ENCODE measurements around the gene TXNL4B.

The TXNL4B gene

DNA sequence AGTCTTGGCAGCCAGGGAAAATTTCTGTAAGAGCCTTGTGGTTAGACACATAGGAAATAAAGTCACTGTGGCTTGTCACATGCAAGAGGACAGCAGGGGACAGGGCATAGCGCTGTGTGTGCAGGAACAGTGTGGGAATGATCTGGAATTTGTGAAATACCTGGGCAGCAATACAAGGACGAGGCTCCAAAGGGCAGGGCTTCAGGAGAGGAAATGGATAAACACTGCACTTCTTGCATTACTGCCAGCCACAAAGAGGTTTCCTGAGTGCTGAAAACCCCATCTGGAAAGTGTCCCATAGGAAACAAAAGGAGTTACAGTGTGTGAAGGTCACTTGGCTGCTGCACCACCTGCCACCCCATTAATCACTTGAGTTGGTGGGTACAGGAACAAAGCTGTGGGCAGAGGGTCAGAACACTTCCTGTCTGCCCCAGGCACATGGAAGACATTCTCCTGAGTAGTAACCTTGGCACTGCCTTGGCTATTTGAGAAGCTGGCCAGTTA, 51.2 kb downstream of the TXNL4B start:
- in situ Hi-C loops (cut with MboI; ENCODE audit: low sequenced_read_pairs) = no loop called here

DNA sequence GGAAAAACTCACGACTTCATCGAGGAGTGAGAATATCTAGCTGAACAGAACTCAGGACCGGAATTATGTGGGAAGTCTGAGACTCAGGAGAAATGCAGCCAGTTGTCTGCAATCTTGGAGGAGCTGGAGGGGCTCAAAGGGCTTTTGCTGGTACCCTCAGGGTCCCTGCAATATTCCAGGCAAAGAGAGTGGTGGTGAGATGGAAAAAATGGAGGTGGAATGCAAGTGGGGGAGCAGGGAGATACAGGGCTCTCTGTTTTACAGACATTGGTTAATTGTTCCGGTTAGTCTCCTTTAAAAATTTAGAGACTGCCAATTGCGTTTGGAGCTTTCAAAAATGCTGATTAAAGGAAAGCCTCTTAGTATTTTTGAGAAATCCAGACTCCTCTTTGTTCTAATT, 57.3 kb downstream of the TXNL4B start:
- in situ Hi-C loops (cut with MboI; ENCODE audit: low sequenced_read_pairs) = no loop called here

Measured in HL-60/S4 treated with phorbol 12-myristate 13-acetate at 8.2 ng/mL for 4 days and 3 days (cell line).